KMS-11 (cell line): Measurements from ENCODE around the gene KLHDC3.
"Not testable (repeated sequence)": the region's sequence is repeated elsewhere in the genome, so short reads cannot be mapped to it uniquely, and the experiment has no call there.

Experiments used
- H2AFZ ChIP-seq: fragments of 200-600 bp; sonication (generic); 2 replicates; pipeline ENCODE4 v1.6.1; 2016; ENCODE audit warnings: antibody characterized with exemption, mixed run types, low read depth
- H3K27ac ChIP-seq: fragments of 200-600 bp; sonication (generic); 2 replicates; pipeline ENCODE4 v1.6.1; 2016; ENCODE audit warnings: mild to moderate bottlenecking, mixed run types
- H3K27me3 ChIP-seq: fragments of 200-600 bp; sonication (generic); 2 replicates; pipeline ENCODE4 v1.6.1; 2017; ENCODE audit warnings: mild to moderate bottlenecking, low read depth, mixed run types, moderate library complexity; ENCODE audit not compliant: insufficient read depth
- H3K36me3 ChIP-seq: fragments of 200-600 bp; sonication (generic); 2 replicates; pipeline ENCODE4 v1.6.1; 2017; ENCODE audit warnings: mild to moderate bottlenecking, mixed run types; ENCODE audit not compliant: insufficient read depth
- H3K4me1 ChIP-seq: fragments of 200-600 bp; sonication (generic); 2 replicates; pipeline ENCODE4 v1.6.1; 2016; ENCODE audit warnings: mild to moderate bottlenecking, low read depth, mixed run types; ENCODE audit not compliant: poor library complexity, severe bottlenecking
- H3K4me2 ChIP-seq: fragments of 200-600 bp; sonication (generic); 2 replicates; pipeline ENCODE4 v1.7.0; 2016; ENCODE audit warnings: mild to moderate bottlenecking, mixed run types
- H3K4me3 ChIP-seq: fragments of 200-600 bp; sonication (generic); IDR thresholded peaks from 2 replicates; pipeline ENCODE4 v1.6.1; 2017; ENCODE audit warnings: low read depth, low read length, mixed read lengths; ENCODE audit not compliant: insufficient read depth
- H3K79me2 ChIP-seq: fragments of 200-600 bp; sonication (generic); 2 replicates; pipeline ENCODE4 v1.6.1; 2016; ENCODE audit warnings: low read depth, mixed run types; ENCODE audit not compliant: insufficient read depth
- H3K9ac ChIP-seq: fragments of 200-600 bp; sonication (generic); 2 replicates; pipeline ENCODE4 v1.6.1; 2016; ENCODE audit warnings: mild to moderate bottlenecking, mixed run types
- H4K20me1 ChIP-seq: fragments of 200-600 bp; sonication (generic); 2 replicates; pipeline ENCODE4 v1.6.1; 2016; ENCODE audit warnings: mild to moderate bottlenecking, mixed run types; ENCODE audit not compliant: insufficient read depth
- CTCF ChIP-seq: fragments of 200-600 bp; sonication (generic); conservative IDR thresholded peaks from 2 replicates; pipeline ENCODE4 v1.6.1; 2017; ENCODE audit warnings: low read depth, mild to moderate bottlenecking, antibody characterized with exemption, low read length, moderate library complexity, mixed read lengths

KLHDC3 gene

GRCh38 chr6:43037197-43037596 lies 23.1 kb downstream of the KLHDC3 start:
- no peak for TF ChIP-seq CTCF
- Histone ChIP-seq H4K20me1 (no peaks in the 10 kb centered on the region), H3K4me2 (no peak overlapping the region), H3K79me2 (no peaks in the 10 kb centered on the region), H3K4me1 (peaks cover 18% of the 10 kb centered on the region), H3K9ac (no peak overlapping the region), H3K36me3 (no peaks in the 10 kb centered on the region), H3K4me3 (no peak overlapping the region), H2AFZ (no peak overlapping the region), H3K27me3 (no peaks in the 10 kb centered on the region), H3K27ac (no peak overlapping the region)

- H3K9ac ChIP-seq = no peak overlapping the region
- no peak for TF ChIP-seq CTCF
- H3K4me3 ChIP-seq = no peak overlapping the region
- no peak overlapping the region for H3K4me2 ChIP-seq
- peaks cover 18% of the 10 kb centered on the region for H3K4me1 ChIP-seq
- H3K36me3 ChIP-seq = no peaks in the 10 kb centered on the region
- no peaks in the 10 kb centered on the region for H4K20me1 ChIP-seq
- no peaks in the 10 kb centered on the region for H3K79me2 ChIP-seq
- H2AFZ ChIP-seq = no peak overlapping the region
- H3K27ac ChIP-seq = no peak overlapping the region
- H3K27me3 ChIP-seq = no peaks in the 10 kb centered on the region
Measured at GRCh38 chr6:43037706-43038105, 23.7 kb downstream of the KLHDC3 start.

GRCh38 chr6:43038727-43039126 lies 24.7 kb downstream of the KLHDC3 start:
- no peak for TF ChIP-seq CTCF
- Histone ChIP-seq H3K36me3 (no peaks in the 10 kb centered on the region), H3K79me2 (no peaks in the 10 kb centered on the region), H3K4me2 (no peak overlapping the region), H3K27ac (no peak overlapping the region), H4K20me1 (no peaks in the 10 kb centered on the region), H3K4me3 (no peak overlapping the region), H3K4me1 (peaks cover 18% of the 10 kb centered on the region), H3K27me3 (no peaks in the 10 kb centered on the region), H3K9ac (no peak overlapping the region), H2AFZ (no peak overlapping the region)

GRCh38 chr6:43040542-43041257 lies 26.7 kb downstream of the KLHDC3 start:
- Histone ChIP-seq H3K4me1 (peaks cover 18% of the 10 kb centered on the region), H3K9ac (no peak overlapping the region), H3K36me3 (no peaks in the 10 kb centered on the region), H2AFZ (no peak overlapping the region), H3K27me3 (no peaks in the 10 kb centered on the region), H3K4me3 (no peak overlapping the region), H3K4me2 (no peak overlapping the region), H3K27ac (no peak overlapping the region), H3K79me2 (no peaks in the 10 kb centered on the region), H4K20me1 (no peaks in the 10 kb centered on the region)
- no peak for TF ChIP-seq CTCF

- H3K27me3 ChIP-seq, H2AFZ ChIP-seq, H3K9ac ChIP-seq, H3K27ac ChIP-seq, H3K4me3 ChIP-seq, H4K20me1 ChIP-seq, H3K79me2 ChIP-seq, H3K36me3 ChIP-seq, H3K4me2 ChIP-seq: not testable (repeated sequence)
- peaks cover 18% of the 10 kb centered on the region for H3K4me1 ChIP-seq
Measured at GRCh38 chr6:43041475-43041874, 27.4 kb downstream of the KLHDC3 start.
